Esophagus muscularis mucosa (tissue), 4 donors: ENCODE data around the gene GLB1L3.

ENCODE experiments used
- CTCF ChIP-seq, 3 experiments: fragments of 200-600 bp in 2 of 3; fragments of 450-650 bp in 1 of 3; sonication (generic) in 2 of 3; IDR thresholded peaks; one replicate each; pipeline ENCODE4 v1.5.1; 2017 to 2019; ENCODE audit warnings: antibody characterized with exemption in 3 of 3, mild to moderate bottlenecking in 2 of 3, moderate library complexity in 1 of 3
- EP300 ChIP-seq: sonication (generic); formaldehyde crosslinking; IDR thresholded peaks from one replicate; pipeline ENCODE4 v1.6.1; 2017; ENCODE audit warnings: antibody characterized with exemption
- POLR2A ChIP-seq: fragments of 450-650 bp; IDR thresholded peaks from one replicate; pipeline ENCODE4 v1.6.1; 2017; ENCODE audit warnings: antibody characterized with exemption, moderate library complexity, mild to moderate bottlenecking, low read depth
- POLR2AphosphoS5 ChIP-seq, 2 donors: sonication (generic); formaldehyde crosslinking; IDR thresholded peaks; one replicate each; pipeline ENCODE4 v1.6.1; 2017; ENCODE audit warnings: antibody characterized with exemption in 2 of 2

- no peak for TF ChIP-seq EP300
- no peak for TF ChIP-seq CTCF (IDR thresholded peaks at IDR 0.05)
- TF ChIP-seq POLR2AphosphoS5 (IDR thresholded peaks at IDR 0.05), result no peak
- TF ChIP-seq POLR2A, result no peak
Observed at GRCh38 chr11:134332189-134332631, 56.0 kb downstream of the GLB1L3 start.
